GM20000 (cell line): ENCODE measurements around the gene PLEKHD1.

ENCODE experiments used
- DNase-seq: peaks from one replicate; pipeline ENCODE4 v3.0.0; 2012; ENCODE audit warnings: low spot score
- TF ChIP-seq, protein P1 (sequence below): IDR thresholded peaks from 2 replicates; pipeline ENCODE4 v1.5.1; 2012; ENCODE audit warnings: mild to moderate bottlenecking, control low read depth; ENCODE audit errors: extremely low read depth, missing control alignments

Gene PLEKHD1

DNA sequence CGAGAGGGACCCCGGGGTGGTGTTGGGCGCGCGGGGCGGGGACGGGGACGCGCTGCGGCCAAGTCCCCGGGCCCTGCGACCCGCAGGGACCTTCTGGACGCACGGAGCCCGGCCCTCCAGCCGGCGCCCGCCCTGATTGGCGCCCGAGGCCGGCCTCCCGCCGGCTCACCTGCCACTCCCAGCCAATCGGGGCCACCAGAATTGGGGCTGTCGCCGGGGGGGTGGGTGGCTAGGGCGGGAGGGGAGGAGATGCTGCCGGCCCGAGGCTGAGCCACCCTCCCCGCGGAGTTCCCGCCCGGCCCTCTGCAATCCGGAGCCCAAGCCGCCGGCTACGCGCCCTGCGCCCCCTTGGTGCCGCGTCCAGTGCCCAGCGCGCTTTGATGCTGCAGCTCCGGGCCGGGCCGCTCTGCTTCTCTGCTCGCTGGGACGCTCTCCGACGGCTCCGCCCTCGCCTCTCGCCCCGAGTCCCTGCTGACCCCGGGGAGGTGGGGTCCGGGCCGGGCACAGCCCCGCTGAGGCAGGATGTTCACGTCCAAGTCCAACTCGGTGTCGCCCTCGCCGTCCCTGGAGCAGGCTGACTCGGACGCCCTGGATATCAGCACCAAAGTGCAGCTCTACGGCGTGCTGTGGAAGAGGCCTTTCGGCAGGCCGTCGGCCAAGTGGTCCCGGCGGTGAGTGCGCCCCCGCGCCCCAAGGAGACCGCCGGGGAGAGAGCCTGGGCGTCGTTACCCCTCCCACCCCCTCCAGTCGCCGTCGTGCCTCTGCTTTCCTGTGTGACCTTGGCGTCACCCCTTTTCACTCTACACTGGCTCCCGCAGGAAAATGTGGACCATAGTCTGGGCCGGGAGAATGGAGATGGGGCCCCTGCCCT is at the start of gene PLEKHD1:
TSS of gene PLEKHD1 (plus strand) at position 285 of the 871 bp plus-strand sequence. CDS start at position 523, 238 bp downstream.
- peak; percentile 59 for DNase-seq
- TF ChIP-seq, protein P1, sequence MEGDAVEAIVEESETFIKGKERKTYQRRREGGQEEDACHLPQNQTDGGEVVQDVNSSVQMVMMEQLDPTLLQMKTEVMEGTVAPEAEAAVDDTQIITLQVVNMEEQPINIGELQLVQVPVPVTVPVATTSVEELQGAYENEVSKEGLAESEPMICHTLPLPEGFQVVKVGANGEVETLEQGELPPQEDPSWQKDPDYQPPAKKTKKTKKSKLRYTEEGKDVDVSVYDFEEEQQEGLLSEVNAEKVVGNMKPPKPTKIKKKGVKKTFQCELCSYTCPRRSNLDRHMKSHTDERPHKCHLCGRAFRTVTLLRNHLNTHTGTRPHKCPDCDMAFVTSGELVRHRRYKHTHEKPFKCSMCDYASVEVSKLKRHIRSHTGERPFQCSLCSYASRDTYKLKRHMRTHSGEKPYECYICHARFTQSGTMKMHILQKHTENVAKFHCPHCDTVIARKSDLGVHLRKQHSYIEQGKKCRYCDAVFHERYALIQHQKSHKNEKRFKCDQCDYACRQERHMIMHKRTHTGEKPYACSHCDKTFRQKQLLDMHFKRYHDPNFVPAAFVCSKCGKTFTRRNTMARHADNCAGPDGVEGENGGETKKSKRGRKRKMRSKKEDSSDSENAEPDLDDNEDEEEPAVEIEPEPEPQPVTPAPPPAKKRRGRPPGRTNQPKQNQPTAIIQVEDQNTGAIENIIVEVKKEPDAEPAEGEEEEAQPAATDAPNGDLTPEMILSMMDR = no peak

DNA sequence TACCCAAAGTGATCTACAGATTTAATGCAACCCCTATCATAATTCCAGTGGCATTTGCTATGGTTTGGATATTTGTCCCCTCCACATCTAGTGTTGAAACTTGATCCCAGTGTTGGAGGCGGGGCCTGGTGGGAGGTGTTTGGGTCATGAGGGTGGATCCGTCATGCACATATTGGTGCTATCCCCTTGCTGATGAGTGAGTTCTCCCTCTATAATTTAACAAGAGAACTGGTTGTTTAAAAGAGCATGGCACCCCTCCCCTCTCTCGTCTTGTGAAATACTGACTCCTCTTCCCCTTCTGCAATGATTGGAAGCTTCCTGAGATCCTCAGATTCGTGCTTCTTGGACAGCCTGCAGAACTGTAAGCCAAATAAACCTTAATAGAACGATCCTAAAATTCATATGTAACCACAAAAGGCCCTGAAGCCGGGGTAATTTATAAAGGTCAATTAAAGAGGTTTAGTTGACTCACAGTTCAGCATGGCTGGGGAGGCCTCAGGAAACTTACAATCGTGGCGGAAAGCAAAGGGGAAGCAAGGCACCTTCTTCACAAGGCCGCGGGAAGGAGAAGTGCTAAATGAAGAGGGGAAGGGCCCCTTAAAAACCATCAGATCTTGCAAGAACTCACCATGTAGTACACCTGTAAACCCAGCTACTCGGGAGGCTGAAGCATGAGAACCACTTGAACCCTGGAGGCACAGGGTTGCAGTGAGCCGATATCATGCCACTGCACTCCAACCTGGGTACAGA is 44.8 kb upstream of the PLEKHD1 start:
- TF ChIP-seq, protein P1 = no peak
- no peak for DNase-seq

DNA sequence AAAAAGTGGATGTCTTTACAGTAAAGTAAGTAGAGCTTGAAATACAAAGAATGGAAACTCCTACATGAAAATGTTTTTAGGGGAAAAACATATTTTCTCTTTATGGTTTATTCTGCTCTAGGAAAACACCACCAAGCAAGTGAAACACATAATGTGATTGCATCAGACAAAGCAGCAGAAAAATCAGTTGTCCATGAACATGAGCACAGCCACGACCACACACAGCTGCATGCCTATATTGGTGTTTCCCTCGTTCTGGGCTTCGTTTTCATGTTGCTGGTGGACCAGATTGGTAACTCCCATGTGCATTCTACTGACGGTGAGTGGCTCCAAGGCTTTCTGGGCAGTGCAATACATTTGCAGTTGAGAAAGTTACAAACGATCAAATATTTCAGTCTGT is 42.6 kb upstream of the PLEKHD1 start:
- TF ChIP-seq, protein P1 = no peak
- peak; percentile 50 for DNase-seq

DNA sequence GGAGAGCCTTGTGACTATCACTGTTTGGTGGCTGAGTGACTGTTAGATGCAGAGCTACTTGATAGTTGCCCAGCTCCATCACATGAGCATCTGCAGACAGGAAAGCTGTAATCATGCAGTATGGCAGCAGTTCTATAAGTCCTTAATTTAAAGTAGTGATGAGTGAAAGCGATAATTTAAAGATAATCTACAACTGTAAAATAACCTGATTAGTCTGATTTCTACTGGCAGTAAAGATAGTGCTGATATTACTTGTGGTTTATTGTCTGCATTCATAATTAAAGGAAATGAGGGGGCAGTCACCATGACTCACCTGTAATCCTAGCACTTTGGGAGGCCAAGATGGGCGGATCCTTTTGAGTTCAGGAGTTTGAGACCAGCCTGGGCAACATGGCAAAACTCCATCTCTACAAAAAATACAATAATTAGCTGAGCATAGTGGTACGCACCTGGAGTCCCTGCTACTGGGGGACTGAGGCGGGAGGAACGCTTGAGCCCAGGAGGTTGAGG is 41.2 kb upstream of the PLEKHD1 start:
- TF ChIP-seq, protein P1 = no peak
- no peak for DNase-seq

DNA sequence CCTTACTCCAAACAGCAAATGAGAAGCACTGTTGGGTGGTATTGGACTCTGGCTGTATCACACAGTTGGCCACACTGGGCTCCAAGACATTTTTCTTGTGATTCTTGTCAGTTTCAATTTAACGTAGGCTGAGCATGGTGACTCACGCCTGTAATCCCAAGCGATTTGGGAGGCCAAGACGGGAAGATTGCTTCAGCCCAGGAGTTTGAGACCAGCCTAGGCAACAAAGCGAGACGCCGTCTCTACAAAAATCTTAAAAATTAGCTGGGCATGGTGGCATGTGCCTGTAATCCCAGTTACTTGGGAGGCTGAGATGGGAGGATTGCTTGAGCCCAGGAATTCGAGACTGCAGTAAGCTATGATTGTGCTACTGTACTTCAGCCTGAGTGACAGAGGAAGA is 35.3 kb upstream of the PLEKHD1 start:
- TF ChIP-seq, protein P1 = no peak

DNA sequence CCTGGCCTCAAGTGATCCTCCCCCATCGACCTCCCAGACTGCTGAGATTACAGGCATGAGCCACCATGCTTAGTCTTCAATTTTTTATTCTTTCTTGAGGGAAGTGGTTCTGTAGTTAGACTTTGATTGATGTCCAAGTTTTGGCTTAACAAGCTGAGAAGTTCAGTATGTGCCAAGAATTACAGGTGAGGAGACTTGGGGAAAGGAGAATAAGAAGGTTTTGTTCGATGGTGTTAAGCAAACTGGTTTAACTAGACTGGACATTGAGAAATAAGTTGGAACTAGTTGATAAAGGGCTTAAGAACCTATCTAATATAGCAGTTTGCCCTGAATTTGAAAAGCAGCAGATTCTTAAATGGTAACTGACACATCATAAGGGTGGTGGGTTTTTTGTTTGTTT is 32.6 kb upstream of the PLEKHD1 start:
- TF ChIP-seq, protein P1 = no peak
- DNase-seq = no peak

More for the DNA sequence above, 35.3 kb upstream of the PLEKHD1 start:
- no peak for DNase-seq

DNA sequence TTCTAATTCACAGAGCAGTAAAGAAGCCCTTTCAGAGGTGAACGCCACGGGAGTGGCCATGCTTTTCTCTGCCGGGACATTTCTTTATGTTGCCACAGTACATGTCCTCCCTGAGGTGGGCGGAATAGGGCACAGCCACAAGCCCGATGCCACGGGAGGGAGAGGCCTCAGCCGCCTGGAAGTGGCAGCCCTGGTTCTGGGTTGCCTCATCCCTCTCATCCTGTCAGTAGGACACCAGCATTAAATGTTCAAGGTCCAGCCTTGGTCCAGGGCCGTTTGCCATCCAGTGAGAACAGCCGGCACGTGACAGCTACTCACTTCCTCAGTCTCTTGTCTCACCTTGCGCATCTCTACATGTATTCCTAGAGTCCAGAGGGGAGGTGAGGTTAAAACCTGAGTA is 26.2 kb upstream of the PLEKHD1 start:
- TF ChIP-seq, protein P1 = no peak

More for the DNA sequence above, 26.2 kb upstream of the PLEKHD1 start:
- DNase-seq = no peak
